ENCODE data around the gene HSPA1L.

DNA sequence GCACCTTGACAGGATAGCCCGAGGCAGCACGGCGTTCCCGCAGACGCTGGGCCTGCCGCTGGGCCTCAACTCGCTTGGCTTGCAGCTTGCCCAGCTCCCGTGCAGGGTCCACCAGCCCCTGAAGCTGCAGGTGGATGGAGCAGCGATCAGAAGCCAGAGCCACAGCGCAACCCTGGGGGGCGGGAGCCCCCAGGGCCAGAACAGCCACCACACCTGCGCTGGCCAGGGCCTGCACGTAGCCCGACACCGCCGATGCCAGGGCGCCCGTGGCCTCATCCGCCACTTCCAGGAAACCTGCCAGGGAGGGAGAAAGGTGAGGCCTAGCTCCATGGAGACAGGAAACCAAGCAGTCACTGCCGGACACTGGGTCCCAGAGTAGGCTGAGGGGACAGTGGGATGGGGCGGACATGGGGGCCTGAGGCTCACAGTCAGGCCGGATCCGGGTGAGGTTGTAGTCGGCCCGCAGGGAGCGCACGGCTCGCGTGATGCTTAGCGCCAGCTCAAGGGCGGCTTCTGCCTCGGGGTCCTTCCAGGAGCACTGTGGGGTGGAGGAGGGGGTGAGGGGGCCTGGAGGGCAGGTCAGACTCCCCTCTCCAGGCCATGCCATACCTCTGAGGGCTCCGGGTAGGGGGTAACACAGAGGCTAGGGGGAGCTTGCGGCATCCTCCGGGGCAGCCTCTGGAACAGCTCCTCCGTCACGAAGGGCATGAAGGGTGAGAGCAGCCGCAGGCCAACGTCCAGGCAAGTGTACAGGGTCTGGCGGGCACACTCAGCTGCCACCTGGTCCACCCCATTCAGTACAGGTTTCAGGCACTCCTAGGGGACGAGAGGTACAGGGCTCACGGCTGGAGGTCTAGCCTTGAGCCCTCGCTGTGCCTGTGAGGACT, 35.8 kb downstream of the HSPA1L start:
- TF ChIP-seq, protein P1, sequence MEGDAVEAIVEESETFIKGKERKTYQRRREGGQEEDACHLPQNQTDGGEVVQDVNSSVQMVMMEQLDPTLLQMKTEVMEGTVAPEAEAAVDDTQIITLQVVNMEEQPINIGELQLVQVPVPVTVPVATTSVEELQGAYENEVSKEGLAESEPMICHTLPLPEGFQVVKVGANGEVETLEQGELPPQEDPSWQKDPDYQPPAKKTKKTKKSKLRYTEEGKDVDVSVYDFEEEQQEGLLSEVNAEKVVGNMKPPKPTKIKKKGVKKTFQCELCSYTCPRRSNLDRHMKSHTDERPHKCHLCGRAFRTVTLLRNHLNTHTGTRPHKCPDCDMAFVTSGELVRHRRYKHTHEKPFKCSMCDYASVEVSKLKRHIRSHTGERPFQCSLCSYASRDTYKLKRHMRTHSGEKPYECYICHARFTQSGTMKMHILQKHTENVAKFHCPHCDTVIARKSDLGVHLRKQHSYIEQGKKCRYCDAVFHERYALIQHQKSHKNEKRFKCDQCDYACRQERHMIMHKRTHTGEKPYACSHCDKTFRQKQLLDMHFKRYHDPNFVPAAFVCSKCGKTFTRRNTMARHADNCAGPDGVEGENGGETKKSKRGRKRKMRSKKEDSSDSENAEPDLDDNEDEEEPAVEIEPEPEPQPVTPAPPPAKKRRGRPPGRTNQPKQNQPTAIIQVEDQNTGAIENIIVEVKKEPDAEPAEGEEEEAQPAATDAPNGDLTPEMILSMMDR (conservative IDR thresholded peaks at IDR 0.05 in 1 of 2, IDR thresholded peaks at IDR 0.05 in 1 of 2; ENCODE audit: low read depth in 1 of 2, low read length in 2 of 2), result no peak
- TF ChIP-seq EZH2 (IDR thresholded peaks at IDR 0.05; ENCODE audit: low read length, missing control alignments), result no peak
